Esophagus squamous epithelium (tissue), 4 donors: Measurements from ENCODE around the gene OSBPL8.

Source experiments
- POLR2A ChIP-seq, 4 donors: fragments of 450-650 bp; IDR thresholded peaks; one replicate each; pipeline ENCODE4 v1.6.1; 2017; ENCODE audit warnings: antibody characterized with exemption in 4 of 4, mild to moderate bottlenecking in 4 of 4, moderate library complexity in 3 of 4
- TF ChIP-seq, protein P1 (sequence below), 6 experiments: fragments of 450-650 bp in 4 of 6; fragments of 200-600 bp in 2 of 6; sonication (generic) in 2 of 6; IDR thresholded peaks; one replicate each; pipeline ENCODE4 v1.5.1; 2016 to 2019; ENCODE audit warnings: antibody characterized with exemption in 6 of 6, mild to moderate bottlenecking in 4 of 6, moderate library complexity in 4 of 6

DNA sequence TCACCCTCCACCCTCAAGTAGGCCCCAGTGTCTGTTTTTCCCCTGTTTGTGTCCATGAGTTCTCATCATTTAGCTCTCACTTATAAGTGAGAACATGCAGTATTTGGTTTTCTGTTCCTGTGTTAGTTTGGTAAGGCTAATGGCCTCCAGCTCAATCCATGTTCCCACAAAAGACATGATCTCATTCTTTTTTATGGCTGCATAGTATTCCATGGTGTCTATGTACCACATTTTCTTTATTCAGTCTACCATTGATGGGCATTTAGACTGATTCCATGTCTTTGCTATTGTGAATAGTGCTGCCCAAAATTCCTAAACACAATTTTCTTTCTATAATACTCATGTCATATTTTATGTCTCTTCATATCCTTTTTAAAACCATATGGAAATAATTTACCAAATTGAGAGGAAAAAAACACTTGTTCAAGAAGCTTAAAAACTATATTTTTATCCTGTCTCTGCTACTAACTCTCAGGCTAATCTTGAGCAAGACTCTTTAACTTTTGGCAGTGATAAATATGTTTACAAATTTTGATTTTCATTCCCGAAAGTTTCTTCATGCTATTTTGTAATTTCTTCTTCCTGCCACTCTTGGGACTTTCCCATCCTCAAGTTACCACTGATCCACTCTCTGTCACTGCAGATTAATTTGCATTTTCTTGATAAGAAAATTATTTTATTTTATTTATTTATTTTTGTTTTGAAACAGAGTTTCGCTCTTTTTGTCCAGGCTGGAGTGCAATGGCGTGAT lies 28.0 kb upstream of the OSBPL8 start:
- TF ChIP-seq, protein P1, sequence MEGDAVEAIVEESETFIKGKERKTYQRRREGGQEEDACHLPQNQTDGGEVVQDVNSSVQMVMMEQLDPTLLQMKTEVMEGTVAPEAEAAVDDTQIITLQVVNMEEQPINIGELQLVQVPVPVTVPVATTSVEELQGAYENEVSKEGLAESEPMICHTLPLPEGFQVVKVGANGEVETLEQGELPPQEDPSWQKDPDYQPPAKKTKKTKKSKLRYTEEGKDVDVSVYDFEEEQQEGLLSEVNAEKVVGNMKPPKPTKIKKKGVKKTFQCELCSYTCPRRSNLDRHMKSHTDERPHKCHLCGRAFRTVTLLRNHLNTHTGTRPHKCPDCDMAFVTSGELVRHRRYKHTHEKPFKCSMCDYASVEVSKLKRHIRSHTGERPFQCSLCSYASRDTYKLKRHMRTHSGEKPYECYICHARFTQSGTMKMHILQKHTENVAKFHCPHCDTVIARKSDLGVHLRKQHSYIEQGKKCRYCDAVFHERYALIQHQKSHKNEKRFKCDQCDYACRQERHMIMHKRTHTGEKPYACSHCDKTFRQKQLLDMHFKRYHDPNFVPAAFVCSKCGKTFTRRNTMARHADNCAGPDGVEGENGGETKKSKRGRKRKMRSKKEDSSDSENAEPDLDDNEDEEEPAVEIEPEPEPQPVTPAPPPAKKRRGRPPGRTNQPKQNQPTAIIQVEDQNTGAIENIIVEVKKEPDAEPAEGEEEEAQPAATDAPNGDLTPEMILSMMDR (IDR thresholded peaks at IDR 0.05) = no peak
- TF ChIP-seq POLR2A (IDR thresholded peaks at IDR 0.05) = no peak
